ENCODE results near the gene SLC4A2.

Gene SLC4A2

GRCh38 chr7:151035026-151035717 is 24.2 kb upstream of the SLC4A2 start:
- no peaks in the 10 kb centered on the region for H3K36me3 ChIP-seq (ENCODE audit: insufficient read depth, low read length)

GRCh38 chr7:151035902-151036301 is 23.5 kb upstream of the SLC4A2 start:
- H3K9me3 ChIP-seq (ENCODE audit: insufficient read depth, low read depth, low read length): no peaks in the 10 kb centered on the region
- no peak overlapping the region for H3K4me2 ChIP-seq (ENCODE audit: low read depth, low read length, poor library complexity, severe bottlenecking)
- no peaks in the 10 kb centered on the region for H3K36me3 ChIP-seq (ENCODE audit: insufficient read depth, low read length)
- H3K4me3 ChIP-seq (ENCODE audit: low read length, poor library complexity, severe bottlenecking): no peak overlapping the region
- H3K27me3 ChIP-seq (ENCODE audit: insufficient read depth, low read length, poor library complexity, severe bottlenecking): no peaks in the 10 kb centered on the region
- H3K79me2 ChIP-seq (ENCODE audit: insufficient read depth, low read length): no peaks in the 10 kb centered on the region
- peaks cover 24% of the 10 kb centered on the region for H3K4me1 ChIP-seq (ENCODE audit: insufficient read depth, low read length, poor library complexity, severe bottlenecking)
- H3K9ac ChIP-seq (ENCODE audit: low read depth, low read length, poor library complexity, severe bottlenecking): no peak overlapping the region
- H4K20me1 ChIP-seq (ENCODE audit: insufficient read depth, low read length, poor library complexity, severe bottlenecking): no peaks in the 10 kb centered on the region
- no peak overlapping the region for H2AFZ ChIP-seq (ENCODE audit: low read length)
- H3F3A ChIP-seq (ENCODE audit: low read depth): peaks cover 2% of the 10 kb centered on the region; the same call in 1 of the 2 replicates
- H3K9me2 ChIP-seq (replicated peaks; ENCODE audit: low read depth, low read length): no peaks in the 10 kb centered on the region
- TF ChIP-seq CTCF (conservative IDR thresholded peaks at IDR 0.05; ENCODE audit: low read length) (no peak), EZH2phosphoT487 (IDR thresholded peaks at IDR 0.05; ENCODE audit: borderline replicate concordance) (no peak)

More at GRCh38 chr7:151035026-151035717, 24.2 kb upstream of the SLC4A2 start:
- Histone ChIP-seq H3K4me2 (ENCODE audit: low read depth, low read length, poor library complexity, severe bottlenecking) (no peak overlapping the region), H4K20me1 (ENCODE audit: insufficient read depth, low read length, poor library complexity, severe bottlenecking) (no peaks in the 10 kb centered on the region), H3K9ac (ENCODE audit: low read depth, low read length, poor library complexity, severe bottlenecking) (no peak overlapping the region), H3K9me2 (replicated peaks; ENCODE audit: low read depth, low read length) (no peaks in the 10 kb centered on the region), H3K79me2 (ENCODE audit: insufficient read depth, low read length) (no peaks in the 10 kb centered on the region), H3K4me3 (ENCODE audit: low read length, poor library complexity, severe bottlenecking) (no peak overlapping the region), H3F3A (ENCODE audit: low read depth) (peaks cover 2% of the 10 kb centered on the region; the same call in 1 of the 2 replicates), H3K4me1 (ENCODE audit: insufficient read depth, low read length, poor library complexity, severe bottlenecking) (peaks cover 22% of the 10 kb centered on the region), H3K27me3 (ENCODE audit: insufficient read depth, low read length, poor library complexity, severe bottlenecking) (no peaks in the 10 kb centered on the region), H3K9me3 (ENCODE audit: insufficient read depth, low read depth, low read length) (no peaks in the 10 kb centered on the region), H2AFZ (ENCODE audit: low read length) (no peak overlapping the region)
- no peak for TF ChIP-seq EZH2phosphoT487 (IDR thresholded peaks at IDR 0.05; ENCODE audit: borderline replicate concordance)
- TF ChIP-seq CTCF (conservative IDR thresholded peaks at IDR 0.05; ENCODE audit: low read length): no peak

GRCh38 chr7:151038951-151039849 is 20.2 kb upstream of the SLC4A2 start:
- H3K9me3 ChIP-seq (ENCODE audit: insufficient read depth, low read depth, low read length): no peaks in the 10 kb centered on the region
- no peaks in the 10 kb centered on the region for H3K9me2 ChIP-seq (replicated peaks; ENCODE audit: low read depth, low read length)
- H2AFZ ChIP-seq (ENCODE audit: low read length): peak overlapping the region; percentile 41; the same call in 1 of the 2 replicates
- no peaks in the 10 kb centered on the region for H4K20me1 ChIP-seq (ENCODE audit: insufficient read depth, low read length, poor library complexity, severe bottlenecking)
- peak overlapping the region; percentile 33 for H3K4me3 ChIP-seq (ENCODE audit: low read length, poor library complexity, severe bottlenecking)
- peaks cover 24% of the 10 kb centered on the region for H3K4me1 ChIP-seq (ENCODE audit: insufficient read depth, low read length, poor library complexity, severe bottlenecking)
- no peaks in the 10 kb centered on the region for H3K36me3 ChIP-seq (ENCODE audit: insufficient read depth, low read length)
- no peak for TF ChIP-seq EZH2phosphoT487 (IDR thresholded peaks at IDR 0.05; ENCODE audit: borderline replicate concordance)
- no peak for TF ChIP-seq CTCF (conservative IDR thresholded peaks at IDR 0.05; ENCODE audit: low read length)
- H3K4me2 ChIP-seq (ENCODE audit: low read depth, low read length, poor library complexity, severe bottlenecking): peak overlapping the region; percentile 65
- H3K9ac ChIP-seq (ENCODE audit: low read depth, low read length, poor library complexity, severe bottlenecking): peak overlapping the region; percentile 44
- no peaks in the 10 kb centered on the region for H3K79me2 ChIP-seq (ENCODE audit: insufficient read depth, low read length)
- peaks cover 2% of the 10 kb centered on the region; the same call in 1 of the 2 replicates for H3F3A ChIP-seq (ENCODE audit: low read depth)
- no peaks in the 10 kb centered on the region for H3K27me3 ChIP-seq (ENCODE audit: insufficient read depth, low read length, poor library complexity, severe bottlenecking)

All from Loucy (cell line).